ENCODE measurements around the gene TRIM41.
"Not testable (repeated sequence)": the region's sequence is repeated elsewhere in the genome, so short reads cannot be mapped to it uniquely, and the experiment has no call there.

TRIM41 gene

DNA sequence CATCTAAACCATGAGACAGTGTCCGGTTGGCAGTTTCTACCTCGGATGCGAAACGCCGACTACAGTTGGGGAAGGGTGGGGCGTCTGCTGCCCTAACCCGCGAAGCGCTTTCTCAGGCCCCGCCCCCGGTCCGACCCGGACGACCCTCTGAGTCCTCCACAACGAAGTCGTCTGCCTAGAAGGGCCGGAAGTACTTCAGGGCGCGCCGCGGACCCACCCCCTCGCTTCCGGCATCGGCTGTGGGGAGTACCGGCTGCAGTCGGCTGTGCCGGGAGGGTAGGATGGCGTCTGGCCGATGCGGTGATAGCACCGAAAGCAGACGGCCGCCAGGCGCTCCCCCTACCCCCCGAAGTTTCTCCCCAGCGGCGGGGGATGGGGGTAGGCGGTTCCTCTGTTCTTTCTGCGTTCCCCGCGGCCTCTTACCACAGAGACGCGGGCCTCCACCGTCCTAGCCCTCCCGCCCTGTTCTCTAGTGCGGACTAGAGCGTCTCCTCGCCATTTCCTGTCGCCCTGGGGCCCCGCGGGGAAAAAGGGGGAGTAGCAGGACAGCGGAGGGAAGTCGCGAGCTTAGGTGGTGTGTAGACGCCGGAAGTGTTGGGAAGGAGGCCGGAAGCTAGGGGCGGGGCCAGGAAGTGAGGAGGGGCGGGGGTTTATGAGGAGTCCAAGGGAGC is at the start of gene TRIM41:
Gene TRIM41 (plus strand): TSS at position 224 of the 671 bp plus-strand sequence. CDS start 719 bp downstream, outside the sequence.
- DNase-seq, result no peak

DNA sequence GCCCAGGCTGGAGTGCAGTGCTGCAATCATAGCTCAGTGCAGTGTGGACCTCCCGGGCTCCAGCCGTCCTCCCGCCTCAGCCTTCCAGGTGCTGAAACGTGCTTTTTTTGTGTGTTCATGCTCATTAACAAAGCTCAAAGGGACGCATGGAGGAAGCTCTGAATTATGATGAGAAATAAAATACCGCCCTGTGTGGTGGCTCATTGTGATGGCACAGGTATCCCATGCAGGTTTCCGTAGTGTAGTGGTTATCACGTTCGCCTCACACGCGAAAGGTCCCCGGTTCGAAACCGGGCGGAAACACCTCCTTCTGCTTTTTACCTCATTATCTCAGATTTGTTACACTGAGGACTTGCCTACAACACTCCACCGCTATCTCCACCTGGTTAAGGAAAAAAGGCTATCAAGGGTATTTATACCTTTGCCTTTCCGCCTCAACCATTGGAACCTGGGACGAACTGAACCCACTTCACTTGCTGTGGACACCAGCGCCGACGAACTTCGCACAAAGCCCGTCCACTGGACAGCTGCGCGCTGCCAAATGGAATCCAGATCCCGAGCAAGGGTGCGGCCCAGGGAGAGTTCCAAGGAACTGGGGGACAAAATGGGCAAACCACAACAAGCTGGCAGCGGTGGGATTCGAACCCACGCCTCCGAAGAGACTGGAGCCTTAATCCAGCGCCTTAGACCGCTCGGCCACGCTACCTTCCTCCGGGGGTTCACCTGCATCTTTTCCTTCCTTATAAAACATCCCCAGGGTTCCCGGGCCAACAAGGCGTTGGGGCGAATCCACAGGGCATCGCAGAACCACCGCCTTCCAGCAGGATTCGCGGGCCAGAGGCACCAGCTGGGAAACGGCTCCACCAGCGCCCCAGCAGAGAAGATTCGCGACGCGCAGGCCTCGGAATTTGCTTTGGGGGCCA is 49.4 kb upstream of the TRIM41 start:
- no peak for DNase-seq

- DNase-seq, result no peak
Measured at GRCh38 chr5:181176254-181176952, 46.7 kb upstream of the TRIM41 start.

DNA sequence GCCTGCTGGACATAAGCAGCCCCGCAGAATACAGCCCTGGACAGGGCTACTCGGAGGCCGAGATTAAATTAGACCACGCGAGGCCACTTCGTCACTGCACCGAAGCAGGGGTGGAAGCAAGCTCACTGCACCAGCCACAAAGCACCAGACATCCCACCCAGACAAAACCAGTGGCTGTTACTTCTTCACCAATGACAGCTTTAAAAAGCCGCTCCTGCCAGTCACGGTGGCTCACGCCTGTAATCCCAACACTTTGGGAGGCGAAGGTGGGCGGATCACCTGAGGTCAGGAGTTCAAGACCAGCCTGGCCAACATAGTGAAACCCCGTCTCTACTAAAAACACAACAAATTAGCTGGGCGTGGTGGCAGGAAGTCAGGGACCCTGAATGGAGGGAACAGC is 45.5 kb upstream of the TRIM41 start:
- DNase-seq, result not testable (repeated sequence)

DNA sequence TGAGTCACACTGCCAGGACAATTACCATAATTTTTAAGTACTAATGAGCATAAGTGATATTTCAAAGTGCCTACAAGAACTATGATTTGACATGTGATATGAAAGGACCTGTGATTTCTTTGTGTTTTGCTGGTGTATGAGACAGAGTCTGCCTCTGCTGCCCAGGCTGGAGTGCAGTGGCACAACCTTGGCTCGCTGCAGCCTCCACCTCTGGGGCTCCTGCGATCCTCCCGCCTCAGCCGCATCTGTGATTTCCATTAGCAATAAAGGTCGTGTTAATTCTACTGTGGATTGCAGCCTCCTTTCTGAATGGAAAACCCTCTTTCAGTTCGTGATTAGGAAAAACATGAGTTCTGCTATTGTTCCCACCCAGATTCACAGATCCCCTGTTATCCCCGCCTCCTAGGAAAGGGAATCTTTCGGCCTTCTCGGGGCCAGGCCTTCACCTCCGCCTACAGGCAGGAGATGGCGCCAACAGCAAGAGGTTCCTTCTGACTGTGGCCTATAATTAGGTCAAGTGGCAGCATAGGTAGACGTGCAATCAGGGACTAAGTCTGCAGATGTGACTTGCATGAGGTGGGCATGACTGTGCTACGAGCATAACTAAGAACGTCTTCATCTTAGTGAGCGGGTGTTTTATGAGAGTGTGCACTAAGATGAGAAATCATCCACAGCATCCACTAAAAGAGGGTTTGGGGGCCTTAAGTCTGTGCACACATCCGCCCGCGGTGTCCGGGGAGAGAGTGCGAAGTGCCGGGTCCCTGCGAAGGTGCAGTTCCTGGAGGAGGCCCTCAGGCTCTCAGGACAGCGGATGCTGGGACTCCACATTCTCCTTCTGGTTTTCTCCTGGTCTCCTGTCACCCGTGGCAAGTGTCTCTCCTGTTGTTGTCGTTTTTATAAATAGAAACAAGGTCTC is 41.2 kb upstream of the TRIM41 start:
- DNase-seq, result no peak

DNA sequence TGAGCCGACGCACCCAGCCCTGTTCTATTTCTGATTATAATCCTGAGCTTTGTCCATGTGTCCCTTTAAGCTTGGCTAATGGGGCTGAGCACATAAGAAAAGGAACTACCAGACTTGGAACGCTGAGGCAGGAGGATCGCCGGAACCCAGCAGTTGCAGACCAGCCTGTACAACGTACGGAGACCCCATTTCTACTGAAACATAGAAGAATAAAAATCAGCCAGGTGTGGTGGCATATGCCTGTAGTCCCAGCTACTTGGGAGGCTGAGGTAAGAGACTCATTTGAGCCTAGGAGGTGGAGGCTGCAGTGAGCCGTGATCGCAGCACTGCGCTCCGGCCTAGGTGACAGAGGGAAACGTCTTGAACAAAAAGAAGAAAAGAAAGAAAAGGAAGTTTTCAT is 40.4 kb upstream of the TRIM41 start:
- DNase-seq, result no peak

- DNase-seq, result no peak
Measured at GRCh38 chr5:181184845-181185216, 38.2 kb upstream of the TRIM41 start.

DNA sequence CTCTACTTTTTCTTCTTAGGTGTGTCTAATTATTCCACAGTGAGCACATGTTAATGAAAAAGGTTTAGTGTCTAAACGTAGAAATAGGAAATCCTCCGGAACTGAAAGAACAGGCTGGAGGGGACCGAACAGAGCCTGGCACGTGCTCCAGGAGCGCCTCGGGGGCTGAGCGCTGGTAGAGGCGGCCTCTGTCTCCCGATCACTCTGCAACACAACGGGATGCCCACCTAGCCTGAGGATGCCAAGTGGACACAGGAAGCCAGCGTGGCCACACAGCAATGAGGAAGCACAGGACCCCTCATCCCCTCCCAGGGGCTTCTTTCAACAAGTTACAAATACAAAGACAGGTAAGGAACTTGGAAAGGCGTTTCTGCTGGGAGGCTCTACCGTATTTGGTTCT is 37.5 kb upstream of the TRIM41 start:
- no peak for DNase-seq

DNA sequence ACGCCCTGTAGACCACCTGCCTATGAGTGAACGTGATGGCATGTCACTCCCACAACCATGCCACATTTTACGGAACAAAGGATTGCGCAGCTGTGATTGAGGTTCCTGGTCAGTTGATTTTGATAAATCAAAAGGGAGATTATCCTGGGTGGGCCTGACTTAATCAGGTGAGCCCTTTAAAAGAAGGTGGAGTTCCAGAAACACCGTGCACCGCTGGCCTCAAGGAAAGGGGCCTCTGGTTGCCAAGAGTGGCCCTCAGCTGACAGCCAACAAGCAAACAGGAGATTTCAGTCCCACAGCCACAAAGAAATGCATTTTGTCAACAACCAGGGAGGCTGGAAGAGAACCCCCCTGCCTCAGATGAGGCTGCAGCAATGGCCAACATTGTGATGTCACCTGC is 37.1 kb upstream of the TRIM41 start:
- no peak for DNase-seq

- DNase-seq, result no peak
Measured at GRCh38 chr5:181186986-181187499, 36.0 kb upstream of the TRIM41 start.

GRCh38 chr5:181187500-181188213 is 35.4 kb upstream of the TRIM41 start:
- no peak for DNase-seq

DNA sequence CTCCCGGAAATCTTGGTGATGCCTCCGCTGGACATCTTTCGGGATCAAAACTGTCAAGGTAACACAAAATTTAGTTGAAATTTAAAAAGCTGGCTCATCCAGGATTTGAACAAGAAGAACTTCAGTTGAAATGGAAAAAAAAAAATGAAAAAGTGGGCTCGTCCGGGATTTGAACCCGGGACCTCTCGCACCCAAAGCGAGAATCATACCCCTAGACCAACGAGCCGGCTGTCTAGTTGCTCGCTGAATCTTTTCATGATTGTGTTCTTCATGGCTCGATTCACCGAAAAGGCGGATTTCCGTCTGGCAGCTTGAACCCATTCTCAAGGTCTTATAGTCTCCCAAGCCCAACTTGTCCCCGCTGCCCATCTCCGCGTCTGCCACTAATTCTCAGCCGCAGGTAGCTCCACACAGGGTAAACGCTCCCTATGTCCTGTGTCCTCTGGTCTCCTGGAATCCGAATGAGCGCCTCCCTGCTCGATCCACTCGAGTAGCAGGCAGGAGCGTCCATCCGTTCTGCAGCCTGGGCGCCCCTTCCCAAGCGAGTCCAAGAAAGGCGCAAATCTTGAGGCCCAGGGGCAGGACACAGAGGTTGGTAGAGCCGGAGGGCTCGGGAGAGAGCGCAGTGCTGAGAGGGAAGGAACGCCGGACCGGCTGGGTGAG is 34.2 kb upstream of the TRIM41 start:
- no peak for DNase-seq

- no peak for DNase-seq
Measured at GRCh38 chr5:181189363-181189961, 33.6 kb upstream of the TRIM41 start.

- DNase-seq, result no peak
Measured at GRCh38 chr5:181189962-181190710, 32.9 kb upstream of the TRIM41 start.

DNA sequence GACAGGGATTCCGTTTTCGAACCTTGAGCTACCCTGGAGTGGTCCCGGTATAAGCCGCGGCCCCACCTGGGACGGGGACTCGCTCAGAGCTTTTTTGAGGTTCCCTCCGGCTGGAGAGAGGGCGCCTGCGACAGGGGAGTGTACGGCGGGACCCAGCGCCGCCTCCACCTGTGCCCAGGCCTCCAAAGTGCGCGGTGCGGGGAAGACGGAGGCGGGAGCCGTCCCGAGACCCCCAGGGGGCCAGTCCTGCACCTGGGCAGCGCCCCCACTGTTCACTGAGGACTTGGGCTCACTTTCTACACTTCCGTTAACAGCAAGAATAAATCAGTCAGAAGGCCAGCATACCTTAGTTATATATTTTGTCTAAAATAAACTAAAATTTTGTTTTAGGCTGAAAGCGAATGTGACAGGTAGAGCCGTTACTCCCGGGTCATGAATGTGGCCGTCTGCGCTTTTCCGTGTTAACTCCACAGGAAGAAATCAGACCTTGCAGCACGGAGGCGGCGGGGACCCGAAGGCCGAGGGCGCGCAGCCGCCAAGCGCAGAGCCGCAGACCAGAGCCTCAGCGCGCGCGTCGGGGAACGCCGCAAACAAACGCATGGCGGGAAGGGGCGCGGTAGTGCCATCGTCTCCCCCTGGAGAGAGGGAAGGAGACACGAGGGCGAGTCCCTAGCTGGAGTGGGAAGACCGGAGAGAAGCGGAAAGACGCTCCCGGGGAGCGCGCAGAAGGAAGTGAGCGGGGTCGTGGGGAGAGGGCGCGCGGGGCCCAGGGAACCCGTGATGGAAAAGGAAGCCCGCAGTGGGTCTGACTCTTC is 32.2 kb upstream of the TRIM41 start:
- DNase-seq, result no peak

- no peak for DNase-seq
Measured at GRCh38 chr5:181191526-181192336, 31.4 kb upstream of the TRIM41 start.

- no peak for DNase-seq
Measured at GRCh38 chr5:181192337-181193046, 30.6 kb upstream of the TRIM41 start.
